HuH-7.5 (cell line): ENCODE results near the gene PLIN5.
"Not testable (repeated sequence)": the region's sequence is repeated elsewhere in the genome, so short reads cannot be mapped to it uniquely, and the experiment has no call there.

Experiments used
- DNase-seq: peaks from one replicate; pipeline ENCODE4 v3.0.0; 2011; ENCODE audit warnings: low spot score

Gene PLIN5

GRCh38 chr19:4567584-4568071, 32.6 kb upstream of the PLIN5 start:
- DNase-seq: peak; percentile 76

- DNase-seq: no peak
Observed at GRCh38 chr19:4566402-4567051, 31.5 kb upstream of the PLIN5 start.

- not testable (repeated sequence) for DNase-seq
Observed at GRCh38 chr19:4563562-4563961, 28.5 kb upstream of the PLIN5 start.

GRCh38 chr19:4562085-4562484, 27.1 kb upstream of the PLIN5 start:
- not testable (repeated sequence) for DNase-seq

GRCh38 chr19:4559569-4559968, 24.5 kb upstream of the PLIN5 start, which contains the start of gene SEMA6B:
TSS of gene SEMA6B (minus strand) at chr19:4559684. CDS start at chr19:4558457, 1,227 bp downstream.
- no peak for DNase-seq

GRCh38 chr19:4557971-4558941, 23.2 kb upstream of the PLIN5 start:
- no peak for DNase-seq

GRCh38 chr19:4557144-4557970, 22.3 kb upstream of the PLIN5 start:
- peak; percentile 66 for DNase-seq

GRCh38 chr19:4556597-4557127, 21.6 kb upstream of the PLIN5 start:
- no peak for DNase-seq

GRCh38 chr19:4555657-4556561, 20.9 kb upstream of the PLIN5 start:
- no peak for DNase-seq

- no peak for DNase-seq
Observed at GRCh38 chr19:4554717-4555116, 19.7 kb upstream of the PLIN5 start.

GRCh38 chr19:4553775-4554174, 18.8 kb upstream of the PLIN5 start:
- no peak for DNase-seq

GRCh38 chr19:4553092-4553695, 18.2 kb upstream of the PLIN5 start:
- DNase-seq: no peak

- no peak for DNase-seq
Observed at GRCh38 chr19:4552525-4552819, 17.4 kb upstream of the PLIN5 start.

GRCh38 chr19:4550479-4551050, 15.5 kb upstream of the PLIN5 start:
- DNase-seq: no peak

GRCh38 chr19:4550018-4550417, 15.0 kb upstream of the PLIN5 start:
- DNase-seq: no peak

GRCh38 chr19:4548238-4548584, 13.2 kb upstream of the PLIN5 start:
- DNase-seq: no peak

GRCh38 chr19:4547303-4548237, 12.5 kb upstream of the PLIN5 start:
- DNase-seq: no peak

- DNase-seq: no peak
Observed at GRCh38 chr19:4543842-4544647, 9.0 kb upstream of the PLIN5 start.
